Stimulated activated naive CD4-positive, alpha-beta T cell treated with Interleukin-2 at 50 U/mL for 16 hours (primary cell): ENCODE results near the gene NFATC2.

Experiments
- DNase-seq: peaks from one replicate; lab custom pipeline; 2025; lab: John Stamatoyannopoulos, UW

NFATC2 gene

GRCh38 chr20:51389543-51390264, 152.8 kb downstream of the NFATC2 start:
- no peak for DNase-seq

- DNase-seq: no peak
Observed at GRCh38 chr20:51388756-51389542, 153.6 kb downstream of the NFATC2 start.

GRCh38 chr20:51388227-51388626, 154.3 kb downstream of the NFATC2 start:
- DNase-seq: no peak

GRCh38 chr20:51387125-51387875, 155.2 kb downstream of the NFATC2 start:
- DNase-seq: no peak

GRCh38 chr20:51386586-51386985, 155.9 kb downstream of the NFATC2 start:
- peak; percentile 51 for DNase-seq

GRCh38 chr20:51385646-51386530, 156.6 kb downstream of the NFATC2 start:
- no peak for DNase-seq

- DNase-seq: no peak
Observed at GRCh38 chr20:51384875-51385274, 157.6 kb downstream of the NFATC2 start.

- DNase-seq: no peak
Observed at GRCh38 chr20:51383891-51384510, 158.5 kb downstream of the NFATC2 start.

GRCh38 chr20:51382986-51383821, 159.3 kb downstream of the NFATC2 start:
- no peak for DNase-seq

GRCh38 chr20:51382111-51382985, 160.2 kb downstream of the NFATC2 start:
- DNase-seq: no peak

GRCh38 chr20:51381557-51381956, 161.0 kb downstream of the NFATC2 start:
- DNase-seq: no peak

- DNase-seq: no peak
Observed at GRCh38 chr20:51380401-51381385, 161.8 kb downstream of the NFATC2 start.

- DNase-seq: no peak
Observed at GRCh38 chr20:51379601-51380341, 162.7 kb downstream of the NFATC2 start.

GRCh38 chr20:51378171-51378928, 164.2 kb downstream of the NFATC2 start:
- no peak for DNase-seq

GRCh38 chr20:51377132-51377531, 165.4 kb downstream of the NFATC2 start:
- no peak for DNase-seq

GRCh38 chr20:51376111-51376510, 166.4 kb downstream of the NFATC2 start:
- DNase-seq: no peak

- no peak for DNase-seq
Observed at GRCh38 chr20:51375561-51375960, 167.0 kb downstream of the NFATC2 start.
